GM19463 (cell line): ENCODE data around the gene ARSA.
"Not testable (repeated sequence)": the region's sequence is repeated elsewhere in the genome, so short reads cannot be mapped to it uniquely, and the experiment has no call there.

Experiments
- ATAC-seq: cut with Tn5 transposase; IDR thresholded peaks from one replicate; pipeline ENCODE4 v1.9.1; 2021; ENCODE audit warnings: mild to moderate bottlenecking, moderate library complexity; ENCODE audit not compliant: unreplicated experiment

Gene ARSA

GRCh38 chr22:50656122-50657070 lies 28.4 kb upstream of the ARSA start:
- ATAC-seq: no peak

GRCh38 chr22:50654664-50655063 lies 26.7 kb upstream of the ARSA start:
- not testable (repeated sequence) for ATAC-seq

DNA sequence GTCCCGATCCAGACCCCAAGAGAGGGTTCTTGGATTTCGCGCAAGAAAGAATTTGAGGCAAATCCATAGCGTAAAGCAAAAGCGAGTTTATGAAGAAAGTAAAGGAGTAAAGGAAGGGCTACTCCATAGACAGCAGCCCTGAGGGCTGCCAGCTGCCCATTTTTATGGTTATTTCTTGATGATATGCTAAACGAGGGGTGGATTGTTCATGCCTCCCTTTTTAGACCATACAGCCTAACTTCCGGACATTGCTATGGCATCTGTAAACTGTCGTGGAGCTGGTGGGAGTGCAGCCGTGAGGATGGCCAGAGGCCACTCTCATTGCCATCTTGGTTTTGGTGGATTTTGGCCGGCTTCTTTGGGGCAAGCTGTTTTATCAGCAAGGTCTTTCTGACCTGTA lies 25.3 kb upstream of the ARSA start:
- no peak for ATAC-seq

GRCh38 chr22:50643821-50644101 lies 15.8 kb upstream of the ARSA start:
- not testable (repeated sequence) for ATAC-seq

DNA sequence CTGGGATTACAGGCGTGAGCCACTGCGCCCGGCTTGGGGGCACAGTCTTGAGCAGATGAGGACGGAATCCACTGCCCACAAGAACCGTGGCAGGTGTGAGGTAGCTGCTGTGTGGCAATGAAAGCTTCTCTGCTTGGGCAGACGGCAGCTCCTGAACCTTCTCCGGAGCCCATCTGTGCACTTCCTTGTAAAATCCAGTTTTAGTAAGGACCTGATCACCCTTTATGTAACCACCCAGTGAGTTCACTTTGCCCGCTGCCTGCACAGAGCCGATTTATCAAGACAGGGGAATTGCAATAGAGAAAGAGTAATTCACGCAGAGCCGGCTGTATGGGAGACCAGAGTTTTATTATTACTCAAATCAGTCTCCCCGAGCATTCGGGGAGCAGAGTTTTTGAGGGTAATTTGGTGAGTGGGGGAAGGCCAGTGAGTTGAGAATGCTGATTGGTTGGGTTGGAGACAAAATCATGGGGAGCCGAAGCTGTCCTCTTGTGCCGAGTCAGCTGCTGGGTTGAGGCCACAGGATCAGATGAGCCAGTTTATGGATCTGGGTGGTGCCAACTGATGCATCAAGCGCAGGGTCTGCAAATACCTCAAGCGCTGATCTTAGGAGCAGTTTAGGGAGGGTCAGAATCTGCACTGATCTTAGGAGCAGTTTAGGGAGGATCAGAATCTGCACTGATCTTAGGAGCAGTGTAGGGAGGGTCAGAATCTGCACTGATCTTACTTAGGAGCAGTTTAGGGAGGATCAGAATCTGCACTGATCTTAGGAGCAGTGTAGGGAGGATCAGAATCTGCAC lies 15.3 kb upstream of the ARSA start:
- ATAC-seq: not testable (repeated sequence)

DNA sequence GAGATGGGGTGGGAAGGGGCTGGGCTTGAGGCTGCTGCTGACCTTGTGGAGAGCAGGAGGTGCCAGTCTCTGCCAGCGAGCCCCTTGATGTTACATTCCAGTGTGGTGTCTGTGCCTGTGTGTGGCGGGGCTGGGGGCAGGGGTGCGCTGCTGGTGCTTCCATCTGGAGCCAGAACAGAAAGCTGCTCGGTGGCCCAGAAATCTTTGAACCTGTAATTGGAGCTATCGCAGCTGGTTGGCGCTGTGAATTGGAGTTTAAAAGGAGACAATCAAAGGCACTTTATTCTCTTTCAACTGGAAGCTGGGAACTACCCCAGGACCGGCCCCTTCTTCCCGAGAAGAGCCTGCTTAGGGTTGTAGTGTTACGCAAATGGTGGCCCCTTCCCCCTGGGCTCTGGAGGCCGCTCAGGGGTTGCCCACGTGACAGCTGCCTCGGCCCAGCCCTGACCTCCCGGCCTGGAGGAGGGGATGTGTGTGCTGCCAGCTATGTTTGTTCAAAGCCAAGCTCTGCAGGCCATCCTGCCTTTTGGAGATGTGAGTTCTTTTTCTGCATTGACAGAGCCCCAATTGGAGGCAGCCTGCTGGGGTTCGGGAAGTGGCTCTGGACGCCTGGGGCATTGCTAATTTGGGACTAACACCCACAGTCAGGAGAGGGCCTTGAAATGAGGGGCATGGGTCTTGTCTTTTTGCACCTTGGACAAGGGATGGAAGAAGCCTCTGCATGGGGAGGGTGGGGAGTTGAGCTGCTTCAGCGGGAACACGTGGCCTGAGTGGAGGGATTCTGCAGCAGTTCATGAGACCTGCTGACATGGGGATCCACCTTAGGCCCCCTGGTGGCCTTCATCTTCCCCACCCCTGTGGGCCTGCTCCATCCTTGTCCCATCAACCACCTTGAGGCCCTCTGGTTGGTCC lies 14.0 kb upstream of the ARSA start:
- ATAC-seq: no peak

GRCh38 chr22:50640857-50641647 lies 13.1 kb upstream of the ARSA start:
- ATAC-seq: no peak

- not testable (repeated sequence) for ATAC-seq
These were observed 12.3 kb upstream of the ARSA start for GRCh38 chr22:50640296-50640695.

- no peak for ATAC-seq
These were observed 7.6 kb upstream of the ARSA start for GRCh38 chr22:50635591-50635990.

DNA sequence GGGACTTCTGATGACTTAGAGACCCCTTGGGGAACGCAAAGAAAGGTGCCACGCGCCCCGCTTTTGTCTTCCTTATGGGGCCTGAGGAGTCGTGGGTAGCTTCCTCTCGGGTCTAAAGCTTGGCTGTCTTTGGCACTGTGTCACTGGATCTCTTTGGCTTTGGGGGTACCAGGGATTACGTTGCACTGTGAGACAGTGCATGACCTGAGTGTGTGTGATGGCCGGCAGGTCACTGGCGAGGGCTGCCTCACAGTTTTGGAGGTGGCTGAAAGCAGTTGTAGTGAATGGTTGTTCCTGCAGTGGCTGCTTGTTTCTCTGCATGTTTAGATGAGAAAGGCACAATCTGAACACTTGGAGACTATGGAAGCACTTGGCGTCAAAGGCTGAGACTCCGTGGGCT lies 5.8 kb upstream of the ARSA start:
- no peak for ATAC-seq

DNA sequence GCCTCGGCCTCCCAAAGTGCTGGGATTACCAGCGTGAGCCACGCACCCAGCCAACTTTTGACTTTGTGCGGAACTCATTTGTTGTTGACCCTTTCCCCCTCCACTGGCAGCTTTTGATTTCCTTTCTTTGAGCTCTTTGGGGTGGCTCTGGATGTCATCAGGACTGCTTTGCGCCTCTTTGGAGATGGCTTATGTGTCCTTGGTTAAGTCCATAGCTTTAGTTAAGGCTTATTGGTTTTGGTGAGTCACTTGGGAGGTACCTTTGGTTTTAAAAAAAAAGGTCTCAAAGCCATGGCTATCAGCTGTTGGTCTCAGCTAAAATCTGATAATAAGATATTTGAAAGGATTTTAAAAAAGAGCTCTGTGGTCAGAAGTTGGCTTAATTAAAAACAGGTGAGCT lies 5.1 kb upstream of the ARSA start:
- ATAC-seq: no peak

DNA sequence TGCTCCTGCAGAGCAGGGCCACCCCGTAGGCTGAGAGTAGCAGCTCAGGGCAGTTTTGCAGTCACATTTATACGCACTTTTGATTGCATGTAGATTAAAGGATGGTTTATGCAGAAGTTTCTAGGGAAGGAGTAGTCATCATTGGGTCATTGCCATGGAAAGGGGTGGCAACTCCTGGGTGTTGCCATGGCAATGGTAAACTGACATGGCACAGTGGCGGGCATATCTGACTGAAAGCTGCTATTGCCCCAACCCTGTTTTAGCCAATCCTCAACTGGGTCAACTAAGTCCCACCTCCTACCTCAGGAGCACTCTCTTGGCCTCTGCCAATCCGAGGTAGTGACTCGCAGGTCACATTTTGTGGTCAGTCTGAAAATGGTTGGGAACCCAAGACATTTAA lies 2.4 kb upstream of the ARSA start:
- no peak for ATAC-seq

DNA sequence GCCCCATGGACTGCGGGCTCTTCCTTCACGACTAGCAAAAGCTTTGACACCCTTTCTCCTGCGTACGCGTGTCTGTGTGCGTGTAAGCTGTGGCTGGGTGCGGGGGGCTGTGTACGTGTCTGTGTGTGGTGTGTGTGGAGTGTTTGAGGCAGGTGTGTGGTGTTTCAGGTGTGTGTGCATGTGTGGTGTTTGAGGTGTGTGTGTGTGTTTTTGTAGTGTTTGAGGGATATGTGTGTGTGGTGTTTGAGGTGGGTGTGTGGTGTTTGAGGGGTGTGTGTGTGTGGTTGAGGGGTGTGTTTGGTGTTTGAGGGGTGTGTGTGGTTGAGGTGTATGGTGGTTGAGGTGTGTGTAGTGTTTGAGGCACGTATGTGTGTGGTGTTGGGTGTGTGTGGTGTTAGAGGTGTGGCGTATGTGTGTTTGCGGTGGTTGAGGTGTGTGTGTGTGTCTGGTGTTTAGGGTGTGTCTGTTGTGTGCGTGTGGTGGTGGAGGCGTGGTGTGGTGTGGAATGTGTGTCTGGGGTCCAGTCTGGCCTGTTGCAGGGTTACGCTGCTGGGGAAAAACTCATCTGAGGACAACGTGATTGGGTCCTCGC lies 687 bp upstream of the ARSA start:
- no peak for ATAC-seq

GRCh38 chr22:50626850-50627641 lies 906 bp downstream of the ARSA start:
- no peak for ATAC-seq

- ATAC-seq: no peak
These were observed 1.6 kb downstream of the ARSA start for GRCh38 chr22:50626314-50626849.

DNA sequence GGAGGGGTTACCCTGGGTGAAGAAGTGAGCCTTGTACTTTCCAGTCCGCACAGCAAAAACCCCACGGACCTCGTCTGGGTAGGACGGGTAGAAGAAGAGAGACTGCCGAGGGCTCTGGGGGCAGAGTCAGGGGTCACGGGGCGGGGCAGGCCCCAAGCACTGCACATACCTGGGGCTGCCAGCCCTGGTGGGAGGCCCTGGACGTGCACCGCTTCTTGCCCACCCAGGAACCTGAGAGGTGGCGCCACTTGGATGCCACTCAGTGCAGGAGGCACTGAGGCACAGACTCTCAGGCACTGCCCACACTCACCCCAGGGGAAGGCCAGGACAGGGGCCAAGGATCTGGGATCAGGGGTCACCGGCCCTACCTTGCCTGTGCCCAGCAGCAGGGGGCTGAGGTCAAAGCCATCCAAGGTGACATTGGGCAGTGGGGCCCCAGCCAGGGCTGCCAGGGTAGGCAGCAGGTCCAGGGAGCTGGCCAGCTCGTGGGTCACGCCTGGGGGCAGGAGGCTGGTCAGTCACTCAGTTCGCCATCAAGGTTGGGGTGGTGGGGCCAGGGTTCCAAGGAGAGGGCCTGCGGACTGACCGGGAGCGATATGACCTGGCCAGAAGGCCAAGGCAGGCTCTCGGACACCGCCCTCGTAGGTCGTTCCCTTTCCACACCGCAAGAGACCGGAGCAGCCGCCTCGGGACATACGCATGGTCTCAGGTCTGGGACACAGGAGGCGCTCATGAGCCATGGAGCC lies 2.2 kb downstream of the ARSA start:
- ATAC-seq: no peak

GRCh38 chr22:50625131-50625567 lies 2.8 kb downstream of the ARSA start:
- no peak for ATAC-seq
